Naive B cell (primary cell): Measurements from ENCODE around the gene ASAP2. TPM values are rescaled to one million over a fixed set of nuclear protein-coding genes. Genes with fewer than 3 reads are reported as not detected.

Experiments used
- ATAC-seq, 2 donors: fragments of 150-1000 bp; cut with Tn5 transposase; 2 replicates each; pipeline ENCODE4 v1.10.0; 2021; ENCODE audit warnings: low read depth in 2 of 2, mild to moderate bottlenecking in 2 of 2, moderate library complexity in 2 of 2
- DNase-seq: peaks from one replicate; pipeline ENCODE4 v3.0.0; 2022
- H3K27ac Mint-ChIP-seq, 6 donors: one replicate each; pipeline ENCODE4 v1.8.0; 2020 to 2022; ENCODE audit warnings: mild to moderate bottlenecking in 6 of 6, mixed read lengths in 6 of 6, moderate library complexity in 5 of 6, inconsistent platforms in 2 of 6
- H3K27me3 Mint-ChIP-seq, 3 donors: one replicate each; pipeline ENCODE4 v1.8.0; 2021 to 2022; ENCODE audit warnings: mixed read lengths in 3 of 3, mild to moderate bottlenecking in 1 of 3
- H3K36me3 Mint-ChIP-seq, 2 donors: one replicate each; pipeline ENCODE4 v1.8.0; 2020 to 2022; ENCODE audit warnings: mixed read lengths in 2 of 2, inconsistent platforms in 1 of 2, mild to moderate bottlenecking in 1 of 2
- H3K4me1 Mint-ChIP-seq, 3 donors: one replicate each; pipeline ENCODE4 v1.8.0; 2020 to 2022; ENCODE audit warnings: mixed read lengths in 3 of 3, inconsistent platforms in 1 of 3, mild to moderate bottlenecking in 1 of 3, moderate library complexity in 1 of 3
- H3K4me3 Mint-ChIP-seq, 8 donors: one replicate each; pipeline ENCODE4 v1.8.0; 2020 to 2022; ENCODE audit warnings: mild to moderate bottlenecking in 8 of 8, mixed read lengths in 8 of 8, moderate library complexity in 8 of 8, inconsistent platforms in 2 of 8
- H3K9me3 Mint-ChIP-seq, 7 donors: one replicate each; pipeline ENCODE4 v1.8.0; 2020 to 2022; ENCODE audit warnings: mixed read lengths in 7 of 7, mild to moderate bottlenecking in 5 of 7, inconsistent platforms in 2 of 7, moderate library complexity in 1 of 7
- polyA plus RNA-seq, 6 donors: library from polyadenylated mRNA; unstranded; fragments of 300-500 nt; fragmentation: Illumina TruSeq; gene quantifications; one replicate each; pipeline ENCODE4 v1.2.3, GENCODE V29; 2021; ENCODE audit warnings: low read depth in 6 of 6

The ASAP2 gene
- polyA plus RNA-seq, 6 donors from 2014 or later = 0.09 TPM; not detected in 5

DNA sequence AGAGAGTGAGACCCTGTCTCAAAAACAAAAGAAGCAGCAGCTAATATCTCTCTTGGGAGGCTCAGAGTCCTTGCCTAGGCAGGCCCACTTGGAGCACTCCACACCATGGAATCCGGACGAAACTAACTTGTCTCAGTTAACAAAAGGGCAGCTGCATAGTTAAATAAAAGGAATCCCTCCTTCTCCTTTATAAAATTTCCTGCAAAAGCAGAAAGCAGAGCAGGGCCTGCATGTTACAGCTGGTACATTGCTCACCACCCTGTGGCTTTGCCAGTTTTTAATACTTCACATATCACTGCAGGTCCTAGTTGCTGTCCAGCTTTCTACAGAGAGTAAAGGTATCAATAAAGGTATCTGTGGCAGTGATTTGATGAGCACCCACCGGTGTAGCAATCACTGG, 93.6 kb downstream of the ASAP2 start:
- ATAC-seq (no peak), DNase-seq (no peak)
- H3K27me3 Mint-ChIP-seq = no peaks in the 10 kb centered on the region
- H3K4me3 Mint-ChIP-seq = no peak overlapping the region
- H3K27ac Mint-ChIP-seq = no peak overlapping the region
- no peaks in the 10 kb centered on the region for H3K4me1 Mint-ChIP-seq
- peaks cover 0 to 1% (median 0%) of the 10 kb centered on the region in 7 donors for H3K9me3 Mint-ChIP-seq
- no peaks in the 10 kb centered on the region for H3K36me3 Mint-ChIP-seq

DNA sequence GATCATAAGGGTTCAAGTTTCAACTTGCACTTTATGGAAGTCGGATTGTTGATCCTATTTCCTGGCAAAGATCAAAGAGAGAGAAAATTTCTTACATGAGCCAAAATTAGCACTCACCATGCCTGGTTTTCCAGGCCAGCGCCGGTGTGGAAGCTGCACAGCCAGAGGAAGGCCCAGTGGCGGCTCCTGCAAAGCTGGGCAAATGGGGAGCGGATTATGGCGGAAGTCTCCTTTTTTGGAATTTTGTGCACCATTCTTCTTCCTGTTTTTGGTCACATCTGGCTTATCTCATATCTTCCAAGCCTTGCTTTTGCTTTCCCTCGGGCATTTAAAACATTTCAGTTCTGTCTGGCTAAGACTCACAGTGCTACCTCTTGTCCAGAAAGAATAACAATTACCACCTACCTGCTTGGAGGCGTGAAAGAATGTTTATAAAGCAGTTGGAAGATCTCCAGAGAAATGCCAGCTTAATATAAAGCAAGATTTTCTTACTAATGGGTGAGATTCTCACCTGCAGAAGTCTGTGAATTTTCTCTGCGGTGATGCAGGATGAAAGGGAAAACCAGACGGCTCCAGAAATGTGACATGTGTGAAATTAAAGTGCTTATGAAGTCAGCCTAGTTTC, 94.3 kb downstream of the ASAP2 start:
- peaks cover 0 to 1% (median 0%) of the 10 kb centered on the region in 7 donors for H3K9me3 Mint-ChIP-seq
- no peaks in the 10 kb centered on the region for H3K27me3 Mint-ChIP-seq

DNA sequence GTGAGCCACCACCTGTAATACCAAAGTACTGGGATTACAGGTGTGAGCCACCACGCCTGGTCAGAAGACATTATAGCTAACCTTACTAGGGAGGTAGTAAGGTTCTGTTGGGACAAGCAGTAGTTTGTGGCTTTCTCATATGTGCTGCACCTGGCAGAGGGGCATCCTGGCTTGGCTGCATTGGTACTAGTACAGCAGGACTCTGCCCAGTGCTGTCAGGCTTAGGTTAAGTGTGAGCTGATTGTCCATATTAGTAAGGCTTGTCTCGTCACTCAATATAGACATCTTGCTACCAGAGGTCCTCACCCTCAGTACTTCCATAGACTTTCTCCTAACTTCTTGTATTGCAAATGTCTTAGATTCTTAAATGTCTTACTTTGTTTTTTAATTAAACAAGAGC, 96.1 kb downstream of the ASAP2 start:
- Mint-ChIP-seq H3K4me1 (no peaks in the 10 kb centered on the region), H3K9me3 (peaks cover 0 to 1% (median 0%) of the 10 kb centered on the region in 7 donors), H3K27me3 (no peaks in the 10 kb centered on the region), H3K36me3 (no peaks in the 10 kb centered on the region), H3K4me3 (no peak overlapping the region), H3K27ac (no peak overlapping the region)
- ATAC-seq (no peak), DNase-seq (no peak)

More for the DNA sequence above, 94.3 kb downstream of the ASAP2 start:
- H3K36me3 Mint-ChIP-seq = no peaks in the 10 kb centered on the region
- no peaks in the 10 kb centered on the region for H3K4me1 Mint-ChIP-seq
- DNase-seq (no peak), ATAC-seq (no peak)
- H3K27ac Mint-ChIP-seq = peak overlapping the region in 1 of 6 donors; percentile 13
- no peak overlapping the region for H3K4me3 Mint-ChIP-seq

DNA sequence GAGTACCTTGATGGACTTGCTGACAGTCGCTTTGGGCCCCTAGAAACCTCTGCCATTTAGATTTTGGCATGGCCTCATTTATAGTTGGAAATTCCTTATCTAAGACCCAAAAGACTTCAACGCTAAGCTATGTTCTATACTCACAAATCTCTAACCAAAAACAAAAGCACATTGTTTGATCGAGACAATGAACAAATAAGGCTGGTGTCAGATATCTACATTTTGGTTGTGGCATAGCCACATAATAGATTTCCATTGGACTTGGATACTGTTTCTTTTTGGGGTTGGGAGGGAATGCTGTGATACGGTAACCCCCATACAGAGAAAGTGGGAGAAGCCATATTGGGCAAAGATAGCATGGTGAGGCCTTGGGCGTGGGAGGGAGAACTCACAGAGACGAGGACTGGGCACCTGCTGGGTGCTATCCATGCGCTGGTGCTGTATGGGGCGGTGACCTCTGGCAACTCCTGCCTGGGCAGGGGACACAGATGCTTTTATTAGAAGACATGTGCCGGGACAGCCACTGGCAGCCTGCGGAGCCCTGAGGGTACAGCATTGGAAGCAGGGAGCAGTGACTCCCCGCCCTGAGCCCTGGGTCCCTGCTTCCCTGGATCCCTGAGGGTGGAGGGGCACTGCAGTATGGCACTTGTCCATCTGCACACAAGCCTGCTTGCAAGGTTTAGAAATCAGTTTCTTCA, 97.1 kb downstream of the ASAP2 start:
- no peaks in the 10 kb centered on the region for H3K36me3 Mint-ChIP-seq

DNA sequence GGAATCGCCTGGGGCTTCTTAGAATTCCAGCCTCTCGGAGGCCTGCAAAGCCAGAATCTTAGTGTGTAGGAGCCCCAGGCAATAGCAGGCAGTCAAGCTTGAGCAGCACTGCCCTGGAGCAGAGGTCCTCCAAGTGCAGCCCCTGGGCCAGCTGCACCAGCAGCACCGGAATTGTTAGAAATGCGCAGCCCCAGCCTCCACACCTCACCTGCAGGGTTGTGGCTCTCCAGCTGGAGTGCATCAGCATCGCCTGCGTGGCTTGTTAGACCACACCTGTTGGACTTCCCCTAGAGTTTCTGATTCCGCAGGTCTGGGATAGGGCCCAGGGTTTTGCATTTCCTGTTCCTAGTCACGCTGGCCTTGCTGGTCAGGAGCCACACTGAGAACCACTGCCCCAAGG, 100.3 kb downstream of the ASAP2 start:
- no peaks in the 10 kb centered on the region for H3K27me3 Mint-ChIP-seq
- no peaks in the 10 kb centered on the region for H3K9me3 Mint-ChIP-seq
- H3K36me3 Mint-ChIP-seq = no peaks in the 10 kb centered on the region
- DNase-seq (no peak), ATAC-seq (no peak)
- H3K4me1 Mint-ChIP-seq = peaks cover 0 to 3% (median 0%) of the 10 kb centered on the region in 3 donors
- H3K27ac Mint-ChIP-seq = no peak overlapping the region
- no peak overlapping the region for H3K4me3 Mint-ChIP-seq

More for the DNA sequence above, 97.1 kb downstream of the ASAP2 start:
- no peak overlapping the region for H3K4me3 Mint-ChIP-seq
- no peaks in the 10 kb centered on the region for H3K4me1 Mint-ChIP-seq
- no peaks in the 10 kb centered on the region for H3K27me3 Mint-ChIP-seq
- DNase-seq = no peak
- peaks cover 0 to 1% (median 0%) of the 10 kb centered on the region in 7 donors for H3K9me3 Mint-ChIP-seq
- no peak for ATAC-seq
- H3K27ac Mint-ChIP-seq = peak overlapping the region in 1 of 6 donors; percentile 70

DNA sequence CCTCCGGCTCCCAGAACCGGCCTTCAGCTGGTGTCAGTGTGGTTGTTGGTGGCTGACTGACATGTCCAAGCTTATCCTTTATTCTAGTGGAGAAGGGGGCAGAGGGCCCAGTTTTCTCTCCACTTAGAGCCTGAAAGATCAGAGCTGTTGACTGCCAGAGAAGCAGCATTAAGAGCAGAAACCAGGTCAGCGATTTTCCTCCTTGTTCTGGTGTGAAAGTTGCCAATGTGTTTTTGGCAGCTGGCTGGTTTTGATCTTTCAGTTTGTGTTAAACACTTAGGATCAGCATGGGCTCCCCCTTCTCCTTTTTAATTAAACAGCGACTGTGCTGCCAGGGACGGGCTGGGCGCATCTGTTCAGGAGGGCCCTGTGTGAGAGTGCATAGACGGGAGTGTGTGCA, 100.9 kb downstream of the ASAP2 start:
- Mint-ChIP-seq H3K36me3 (no peaks in the 10 kb centered on the region), H3K4me1 (peaks cover 0 to 3% (median 0%) of the 10 kb centered on the region in 3 donors), H3K27me3 (no peaks in the 10 kb centered on the region), H3K9me3 (no peaks in the 10 kb centered on the region), H3K4me3 (no peak overlapping the region), H3K27ac (peak overlapping the region in 1 of 6 donors; percentile 5)
- DNase-seq = no peak
- ATAC-seq = no peak

DNA sequence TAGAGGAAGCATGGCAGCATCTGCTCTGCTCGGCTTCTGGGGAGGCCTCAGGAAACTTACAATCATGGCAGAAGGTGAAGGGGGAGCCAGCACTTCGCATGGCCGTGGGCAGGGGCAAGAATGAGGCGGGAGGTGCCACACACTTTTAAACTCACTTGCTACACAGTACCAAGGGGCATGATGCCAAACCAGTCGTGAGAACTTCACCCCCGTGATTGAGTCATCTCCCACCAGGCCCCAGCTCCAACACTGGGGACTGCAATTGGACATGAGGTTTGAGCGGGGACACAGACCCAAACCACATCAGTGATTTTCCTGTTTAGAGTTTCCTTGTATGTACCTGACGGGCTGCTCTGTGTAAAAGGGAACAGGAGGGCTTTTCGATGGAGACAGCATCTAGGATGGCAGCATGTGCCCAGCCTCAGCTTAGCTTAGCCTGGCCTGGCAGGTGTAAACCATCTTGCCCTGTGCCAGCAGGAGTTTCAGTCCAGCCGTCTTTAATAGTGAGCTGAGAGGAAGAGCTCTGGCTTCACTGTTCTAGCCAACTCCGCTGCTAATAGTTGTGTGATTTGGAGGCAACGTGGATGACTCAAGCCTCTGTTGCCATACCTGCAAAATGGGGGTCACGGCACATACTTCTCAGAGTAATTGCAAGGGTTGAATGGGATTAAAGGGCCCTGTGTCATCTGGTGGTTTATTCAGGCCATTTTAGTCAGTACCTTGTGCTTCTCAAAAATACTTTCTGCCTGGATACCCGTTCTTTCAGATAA, 101.8 kb downstream of the ASAP2 start:
- ATAC-seq (no peak), DNase-seq (no peak)
- Mint-ChIP-seq H3K4me3 (no peak overlapping the region), H3K36me3 (no peaks in the 10 kb centered on the region), H3K9me3 (no peaks in the 10 kb centered on the region), H3K4me1 (peaks cover 0 to 3% (median 0%) of the 10 kb centered on the region in 3 donors), H3K27ac (no peak overlapping the region), H3K27me3 (no peaks in the 10 kb centered on the region)

DNA sequence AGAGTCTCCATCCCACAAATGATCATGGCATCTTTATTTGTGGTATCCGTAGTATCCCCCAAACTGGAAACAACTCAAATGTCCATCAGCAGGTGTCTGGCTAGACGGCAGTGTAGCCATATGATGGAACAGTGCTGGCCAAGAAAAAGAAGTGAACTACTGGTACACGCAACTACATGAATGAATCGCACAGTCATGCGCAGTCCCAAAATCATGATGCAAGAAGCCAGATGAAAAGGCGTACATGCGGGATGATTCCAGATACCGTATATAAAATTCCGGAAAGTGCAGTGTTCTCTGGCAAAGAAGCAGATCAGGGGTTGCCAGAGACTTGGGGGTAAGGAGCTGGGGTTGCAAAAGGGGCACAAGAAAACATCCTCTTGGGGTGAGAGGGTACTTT, 102.5 kb downstream of the ASAP2 start:
- DNase-seq = no peak
- H3K27me3 Mint-ChIP-seq = no peaks in the 10 kb centered on the region
- H3K4me3 Mint-ChIP-seq = no peak overlapping the region
- ATAC-seq = no peak
- no peak overlapping the region for H3K27ac Mint-ChIP-seq
- H3K36me3 Mint-ChIP-seq = no peaks in the 10 kb centered on the region
- no peaks in the 10 kb centered on the region for H3K9me3 Mint-ChIP-seq
- peaks cover 0 to 3% (median 0%) of the 10 kb centered on the region in 3 donors for H3K4me1 Mint-ChIP-seq

DNA sequence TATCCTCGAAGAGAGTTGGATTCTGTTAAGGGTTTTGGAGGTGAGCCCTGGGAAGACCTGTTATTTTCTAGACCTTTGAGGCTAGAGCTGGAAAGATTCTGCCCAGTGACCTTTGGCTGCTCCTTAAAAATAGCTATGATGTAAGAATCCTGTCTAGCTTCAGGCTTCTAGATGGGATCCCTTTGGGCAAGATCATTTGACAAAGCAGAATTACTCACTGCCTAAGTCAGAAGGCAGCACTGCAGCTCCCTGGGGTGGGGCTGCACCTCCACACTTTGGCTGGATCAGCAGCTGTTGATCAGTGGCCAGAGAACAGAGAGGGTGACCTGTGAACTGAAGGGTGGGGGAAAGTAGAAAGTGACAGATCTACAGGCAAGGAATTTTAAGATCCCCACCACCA, 103.8 kb downstream of the ASAP2 start:
- no peak overlapping the region for H3K4me3 Mint-ChIP-seq
- ATAC-seq (no peak), DNase-seq (no peak)
- no peaks in the 10 kb centered on the region for H3K9me3 Mint-ChIP-seq
- no peak overlapping the region for H3K27ac Mint-ChIP-seq
- no peaks in the 10 kb centered on the region for H3K27me3 Mint-ChIP-seq
- no peaks in the 10 kb centered on the region for H3K36me3 Mint-ChIP-seq
- H3K4me1 Mint-ChIP-seq = peaks cover 0 to 3% (median 0%) of the 10 kb centered on the region in 3 donors

DNA sequence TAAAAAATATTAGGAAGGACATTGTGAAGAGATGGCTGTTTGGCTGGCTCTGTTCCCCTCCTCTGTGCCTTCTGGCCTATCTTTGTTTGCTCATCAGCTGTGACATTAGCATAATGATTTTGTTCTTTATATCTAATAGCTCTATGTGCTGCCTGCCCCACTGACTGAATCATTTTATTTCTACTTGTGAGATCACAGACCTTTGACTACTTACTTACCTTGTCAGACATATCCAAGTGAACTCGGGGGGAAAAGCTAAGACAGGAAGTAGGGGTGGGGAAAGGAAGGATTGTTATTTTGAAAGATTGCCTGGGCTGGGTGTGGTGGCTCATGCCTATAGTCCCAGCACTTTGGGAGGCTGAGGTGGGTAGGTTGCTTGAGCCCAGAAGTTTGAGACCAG, 104.2 kb downstream of the ASAP2 start:
- H3K4me1 Mint-ChIP-seq = peaks cover 0 to 3% (median 0%) of the 10 kb centered on the region in 3 donors
- no peak for DNase-seq
- ATAC-seq = no peak
- no peaks in the 10 kb centered on the region for H3K27me3 Mint-ChIP-seq
- H3K36me3 Mint-ChIP-seq = no peaks in the 10 kb centered on the region
- H3K27ac Mint-ChIP-seq = no peak overlapping the region
- H3K4me3 Mint-ChIP-seq = no peak overlapping the region
- H3K9me3 Mint-ChIP-seq = no peaks in the 10 kb centered on the region

DNA sequence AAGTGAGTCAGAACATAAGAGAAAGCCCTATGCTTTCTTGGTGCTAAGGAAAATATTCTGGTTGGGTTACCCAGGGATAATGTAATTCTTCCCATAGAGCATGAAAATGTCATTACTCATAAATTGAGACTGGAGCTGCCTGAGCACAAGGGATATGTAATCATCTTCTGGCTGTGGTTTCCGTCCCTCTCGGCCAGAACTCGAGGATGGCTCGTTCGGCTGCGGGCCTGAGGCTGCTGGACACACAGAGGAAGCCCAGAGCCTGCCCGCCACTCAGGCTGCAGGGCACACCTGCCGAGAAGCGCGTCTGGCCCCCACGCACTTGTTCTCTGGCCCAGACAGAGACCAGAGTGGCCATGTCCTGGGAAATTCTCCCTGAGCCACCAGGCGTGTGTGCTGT, 104.9 kb downstream of the ASAP2 start:
- DNase-seq (no peak), ATAC-seq (no peak)
- Mint-ChIP-seq H3K36me3 (no peaks in the 10 kb centered on the region), H3K9me3 (no peaks in the 10 kb centered on the region), H3K4me3 (no peak overlapping the region), H3K27me3 (no peaks in the 10 kb centered on the region), H3K27ac (no peak overlapping the region), H3K4me1 (peaks cover 0 to 3% (median 0%) of the 10 kb centered on the region in 3 donors)

DNA sequence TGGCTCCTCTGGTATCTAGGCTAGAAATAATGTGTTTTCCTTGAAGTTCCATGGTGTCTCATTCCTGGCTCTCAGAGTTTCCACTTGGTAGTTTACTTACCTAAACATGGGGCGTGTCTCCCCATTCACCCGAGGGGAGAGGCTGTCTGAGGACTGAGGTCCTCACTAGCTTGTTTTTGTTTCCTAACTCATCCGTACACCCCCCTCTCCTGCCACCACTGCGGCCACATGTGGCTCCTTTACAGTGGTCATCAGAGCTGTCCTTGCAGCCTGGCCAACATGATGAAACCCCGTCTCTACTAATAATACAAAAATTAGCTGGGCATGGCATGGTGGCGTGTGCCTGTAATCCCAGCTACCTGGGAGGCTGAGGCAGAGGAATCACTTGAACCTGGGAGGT, 106.0 kb downstream of the ASAP2 start:
- DNase-seq (no peak), ATAC-seq (no peak)
- Mint-ChIP-seq H3K4me1 (peaks cover 0 to 3% (median 0%) of the 10 kb centered on the region in 3 donors), H3K27ac (no peak overlapping the region), H3K9me3 (no peaks in the 10 kb centered on the region), H3K36me3 (no peaks in the 10 kb centered on the region), H3K27me3 (no peaks in the 10 kb centered on the region), H3K4me3 (no peak overlapping the region)

DNA sequence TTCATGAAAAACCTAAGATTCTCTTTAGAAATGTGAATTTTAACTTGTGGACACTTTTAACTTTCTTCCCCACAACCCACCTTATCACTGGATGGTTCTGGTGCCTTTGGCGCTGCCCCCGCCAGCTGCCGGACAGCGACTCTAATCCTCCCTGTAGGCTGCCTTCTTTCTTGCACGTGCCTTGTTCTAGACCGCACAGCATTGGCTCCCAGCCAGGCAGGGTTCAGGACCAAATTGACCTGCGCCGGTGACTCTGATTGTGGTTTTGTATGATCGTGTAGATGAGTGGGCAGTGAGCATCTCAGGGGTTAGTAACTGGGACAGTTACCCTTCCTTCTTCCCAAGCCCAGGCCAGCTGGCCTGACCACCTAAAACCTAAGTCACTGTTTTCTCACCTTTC, 106.8 kb downstream of the ASAP2 start:
- Mint-ChIP-seq H3K27ac (no peak overlapping the region), H3K9me3 (no peaks in the 10 kb centered on the region), H3K4me3 (no peak overlapping the region), H3K36me3 (no peaks in the 10 kb centered on the region), H3K4me1 (peaks cover 0 to 3% (median 0%) of the 10 kb centered on the region in 3 donors), H3K27me3 (no peaks in the 10 kb centered on the region)
- DNase-seq = no peak
- ATAC-seq = no peak
